ENCODE measurements around the gene RIC1. TPM values are rescaled to one million over a fixed set of nuclear protein-coding genes. Genes with fewer than 3 reads are reported as not detected.

The RIC1 gene
- total and polyA plus RNA-seq, 9 of the 15 experiments (the other 6 are each of a cell fraction or from before 2014, with no cell fraction given) = 3.2 to 25.8 (median 15.0) TPM

DNA sequence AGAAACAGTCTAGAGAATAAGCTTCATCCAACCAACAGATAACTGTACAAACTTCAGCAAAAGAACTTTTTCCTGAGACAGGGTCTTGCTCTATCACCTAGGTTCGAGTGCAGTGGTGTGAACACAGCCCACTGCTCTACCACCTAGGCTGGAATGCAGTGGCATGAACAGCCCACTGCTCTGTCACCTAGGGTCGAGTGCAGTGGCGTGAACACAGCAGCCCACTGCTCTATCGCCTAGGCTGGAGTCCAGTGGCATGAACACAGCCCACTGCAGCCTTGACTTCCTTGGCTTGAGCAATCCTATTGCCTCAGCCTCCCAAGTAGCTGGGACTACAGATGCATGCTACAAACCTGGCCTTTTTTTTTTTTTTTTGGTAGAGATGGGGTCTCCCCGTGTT lies 160.6 kb downstream of the RIC1 start (continued):
- no peak for TF ChIP-seq TSHZ1 (CRISPR knock-in tag; IDR thresholded peaks at IDR 0.05)
- TF ChIP-seq ZNF280B (CRISPR knock-in tag; IDR thresholded peaks at IDR 0.05) = no peak
- no peak for TF ChIP-seq FUS (optimal IDR thresholded peaks at IDR 0.05; ENCODE audit: low read depth, low read length)
- no peak for TF ChIP-seq ZBTB40 (IDR thresholded peaks at IDR 0.05)
- no peak for TF ChIP-seq ZBTB40 (CRISPR knock-in tag; IDR thresholded peaks at IDR 0.05)
- TF ChIP-seq ZNF766 (CRISPR knock-in tag; conservative IDR thresholded peaks at IDR 0.05) = no peak
- TF ChIP-seq ZNF57 (CRISPR knock-in tag; IDR thresholded peaks at IDR 0.05) = no peak
- TF ChIP-seq PML (IDR thresholded peaks at IDR 0.05; ENCODE audit: low read length) = no peak
- TF ChIP-seq, protein P1, sequence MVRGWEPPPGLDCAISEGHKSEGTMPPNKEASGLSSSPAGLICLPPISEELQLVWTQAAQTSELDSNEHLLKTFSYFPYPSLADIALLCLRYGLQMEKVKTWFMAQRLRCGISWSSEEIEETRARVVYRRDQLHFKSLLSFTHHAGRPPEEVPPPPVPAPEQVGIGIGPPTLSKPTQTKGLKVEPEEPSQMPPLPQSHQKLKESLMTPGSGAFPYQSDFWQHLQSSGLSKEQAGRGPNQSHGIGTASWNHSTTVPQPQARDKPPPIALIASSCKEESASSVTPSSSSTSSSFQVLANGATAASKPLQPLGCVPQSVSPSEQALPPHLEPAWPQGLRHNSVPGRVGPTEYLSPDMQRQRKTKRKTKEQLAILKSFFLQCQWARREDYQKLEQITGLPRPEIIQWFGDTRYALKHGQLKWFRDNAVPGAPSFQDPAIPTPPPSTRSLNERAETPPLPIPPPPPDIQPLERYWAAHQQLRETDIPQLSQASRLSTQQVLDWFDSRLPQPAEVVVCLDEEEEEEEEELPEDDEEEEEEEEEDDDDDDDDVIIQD (CRISPR knock-in tag; IDR thresholded peaks at IDR 0.05) = no peak
- no peak for TF ChIP-seq LEF1 (IDR thresholded peaks at IDR 0.05)
